Measurements from ENCODE around the gene CCDC57.

The CCDC57 gene

GRCh38 chr17:82092628-82092994 lies 120.0 kb downstream of the CCDC57 start:
- no peak for DNase-seq (ENCODE audit: low read depth)

- DNase-seq (ENCODE audit: low read depth), result no peak
Observed at GRCh38 chr17:82092094-82092586, 120.5 kb downstream of the CCDC57 start.

- DNase-seq (ENCODE audit: low read depth), result no peak
Observed at GRCh38 chr17:82091264-82092066, 121.2 kb downstream of the CCDC57 start.

GRCh38 chr17:82090549-82091263 lies 121.9 kb downstream of the CCDC57 start:
- DNase-seq (ENCODE audit: low read depth), result no peak

GRCh38 chr17:82089723-82090548 lies 122.7 kb downstream of the CCDC57 start:
- no peak for DNase-seq (ENCODE audit: low read depth)

- no peak for DNase-seq (ENCODE audit: low read depth)
Observed at GRCh38 chr17:82088838-82089722, 123.6 kb downstream of the CCDC57 start.

GRCh38 chr17:82087961-82088837 lies 124.4 kb downstream of the CCDC57 start:
- DNase-seq (ENCODE audit: low read depth), result no peak

- no peak for DNase-seq (ENCODE audit: low read depth)
Observed at GRCh38 chr17:82086941-82087906, 125.4 kb downstream of the CCDC57 start.

GRCh38 chr17:82085931-82086764 lies 126.5 kb downstream of the CCDC57 start:
- no peak for DNase-seq (ENCODE audit: low read depth)

- no peak for DNase-seq (ENCODE audit: low read depth)
Observed at GRCh38 chr17:82085031-82085861, 127.4 kb downstream of the CCDC57 start.

- no peak for DNase-seq (ENCODE audit: low read depth)
Observed at GRCh38 chr17:82084373-82085030, 128.1 kb downstream of the CCDC57 start.

GRCh38 chr17:82083533-82084359 lies 128.9 kb downstream of the CCDC57 start:
- DNase-seq (ENCODE audit: low read depth), result no peak

GRCh38 chr17:82083009-82083408 lies 129.6 kb downstream of the CCDC57 start:
- no peak for DNase-seq (ENCODE audit: low read depth)

- no peak for DNase-seq (ENCODE audit: low read depth)
Observed at GRCh38 chr17:82082456-82082855, 130.2 kb downstream of the CCDC57 start.

- no peak for DNase-seq (ENCODE audit: low read depth)
Observed at GRCh38 chr17:82081966-82082365, 130.7 kb downstream of the CCDC57 start.

GRCh38 chr17:82081546-82081945 lies 131.1 kb downstream of the CCDC57 start:
- no peak for DNase-seq (ENCODE audit: low read depth)
